Measurements from ENCODE around the gene RAPGEF5.

RAPGEF5 gene

GRCh38 chr7:22400150-22400814 is 43.3 kb upstream of the RAPGEF5 start:
- TF ChIP-seq CTCF (conservative IDR thresholded peaks at IDR 0.05; ENCODE audit: control insufficient read depth, insufficient read depth, low read depth, low read length): no peak
- no peak overlapping the region for H3K4me3 ChIP-seq (ENCODE audit: control insufficient read depth, low read depth, low read length)
- DNase-seq (ENCODE audit: low read depth): no peak

- H3K4me3 ChIP-seq (ENCODE audit: control insufficient read depth, low read depth, low read length): no peak overlapping the region
- no peak for DNase-seq (ENCODE audit: low read depth)
- TF ChIP-seq CTCF (conservative IDR thresholded peaks at IDR 0.05; ENCODE audit: control insufficient read depth, insufficient read depth, low read depth, low read length): no peak
These were observed 42.6 kb upstream of the RAPGEF5 start for GRCh38 chr7:22399546-22399945.

GRCh38 chr7:22399091-22399490 is 42.1 kb upstream of the RAPGEF5 start:
- no peak for DNase-seq (ENCODE audit: low read depth)
- no peak for TF ChIP-seq CTCF (conservative IDR thresholded peaks at IDR 0.05; ENCODE audit: control insufficient read depth, insufficient read depth, low read depth, low read length)

GRCh38 chr7:22397981-22398380 is 41.0 kb upstream of the RAPGEF5 start:
- TF ChIP-seq CTCF (conservative IDR thresholded peaks at IDR 0.05; ENCODE audit: control insufficient read depth, insufficient read depth, low read depth, low read length): no peak
- peak; percentile 25 for DNase-seq (ENCODE audit: low read depth)
- H3K4me3 ChIP-seq (ENCODE audit: control insufficient read depth, low read depth, low read length): no peak overlapping the region

More at GRCh38 chr7:22399091-22399490, 42.1 kb upstream of the RAPGEF5 start:
- H3K4me3 ChIP-seq (ENCODE audit: control insufficient read depth, low read depth, low read length): no peak overlapping the region

GRCh38 chr7:22395222-22395621 is 38.3 kb upstream of the RAPGEF5 start:
- no peak for DNase-seq (ENCODE audit: low read depth)
- TF ChIP-seq CTCF (conservative IDR thresholded peaks at IDR 0.05; ENCODE audit: control insufficient read depth, insufficient read depth, low read depth, low read length): no peak
- no peak overlapping the region for H3K4me3 ChIP-seq (ENCODE audit: control insufficient read depth, low read depth, low read length)

GRCh38 chr7:22394739-22395138 is 37.8 kb upstream of the RAPGEF5 start:
- no peak overlapping the region for H3K4me3 ChIP-seq (ENCODE audit: control insufficient read depth, low read depth, low read length)
- TF ChIP-seq CTCF (conservative IDR thresholded peaks at IDR 0.05; ENCODE audit: control insufficient read depth, insufficient read depth, low read depth, low read length): no peak
- DNase-seq (ENCODE audit: low read depth): no peak
